WTC11 (cell line): ENCODE results near the gene TBC1D22A. TPM values are rescaled to one million over a fixed set of nuclear protein-coding genes. Genes with fewer than 3 reads are reported as not detected.

Source experiments
- ATAC-seq: fragments of 200-7000 bp; cut with Tn5 transposase; 2 replicates; pipeline ENCODE4 v1.10.0; 2021; ENCODE audit warnings: mild to moderate bottlenecking, moderate library complexity
- CTCF ChIA-PET: fragments of 300-600 bp; sonication (Branson Sonifier 250); formaldehyde crosslinking; loops from one replicate; lab custom pipeline; 2021; ENCODE audit warnings: antibody characterized with exemption; lab: Charles Lee
- POLR2A ChIA-PET: fragments of 350-600 bp; sonication (Branson Sonifier 250); formaldehyde crosslinking; loops from one replicate; lab custom pipeline; 2021; ENCODE audit warnings: antibody characterized with exemption; lab: Charles Lee
- DNase-seq: peaks from one replicate; pipeline ENCODE4 v3.0.0; 2021; ENCODE audit warnings: low spot score
- H3K27ac Mint-ChIP-seq: 2 replicates; pipeline ENCODE4 v1.8.0; 2021; ENCODE audit warnings: mixed read lengths
- H3K27me3 Mint-ChIP-seq: 2 replicates; pipeline ENCODE4 v1.8.0; 2021; ENCODE audit warnings: low read depth, mild to moderate bottlenecking, moderate library complexity, mixed read lengths
- H3K36me3 Mint-ChIP-seq: 2 replicates; pipeline ENCODE4 v1.8.0; 2021; ENCODE audit warnings: mixed read lengths
- H3K4me1 Mint-ChIP-seq: 2 replicates; pipeline ENCODE4 v1.8.0; 2022; ENCODE audit warnings: mixed read lengths
- H3K4me3 Mint-ChIP-seq: 2 replicates; pipeline ENCODE4 v1.8.0; 2021; ENCODE audit warnings: mild to moderate bottlenecking, moderate library complexity, mixed read lengths
- H3K9me3 Mint-ChIP-seq: 2 replicates; pipeline ENCODE4 v1.8.0; 2021; ENCODE audit warnings: mixed read lengths
- ESRRA ChIP-seq: sonication (generic); formaldehyde crosslinking; IDR thresholded peaks from 2 replicates; pipeline ENCODE4 v1.8.1; 2022; ENCODE audit warnings: mild to moderate bottlenecking, missing genetic modification reagents, borderline replicate concordance
- FOXJ3 ChIP-seq: sonication (generic); formaldehyde crosslinking; IDR thresholded peaks from 2 replicates; pipeline ENCODE4 v1.9.0; 2021; ENCODE audit warnings: missing genetic modification reagents, mild to moderate bottlenecking, borderline replicate concordance
- FOXK1 ChIP-seq: sonication (generic); formaldehyde crosslinking; IDR thresholded peaks from 2 replicates; pipeline ENCODE4 v1.8.0; 2022; ENCODE audit warnings: mild to moderate bottlenecking, moderate library complexity, missing genetic modification reagents
- JAZF1 ChIP-seq: fragments of 250-450 bp; sonication (Bioruptor Pico); IDR thresholded peaks from 2 replicates; pipeline ENCODE4 v1.9.0; 2021; ENCODE audit warnings: moderate library complexity, mild to moderate bottlenecking, inconsistent platforms
- PRRX2 ChIP-seq: fragments of 250-450 bp; sonication (Bioruptor Pico); IDR thresholded peaks from 2 replicates; pipeline ENCODE4 v1.8.0; 2021; ENCODE audit warnings: mild to moderate bottlenecking
- TP53 ChIP-seq: sonication (generic); formaldehyde crosslinking; IDR thresholded peaks from 2 replicates; pipeline ENCODE4 v1.8.1; 2023; ENCODE audit warnings: mild to moderate bottlenecking, missing genetic modification reagents
- ZNF121 ChIP-seq: sonication (generic); formaldehyde crosslinking; IDR thresholded peaks from 2 replicates; pipeline ENCODE4 v1.8.0; 2023; ENCODE audit warnings: missing genetic modification reagents
- total RNA-seq: library from RNA; stranded (reverse); gene quantifications from 3 replicates; pipeline ENCODE4 v1.2.3, GENCODE V29; 2021
- TF ChIP-seq, protein P1 (sequence below): sonication (generic); formaldehyde crosslinking; IDR thresholded peaks from 2 replicates; pipeline ENCODE4 v1.8.0; 2022; ENCODE audit warnings: mild to moderate bottlenecking, missing genetic modification reagents
- TF ChIP-seq, protein P2 (sequence below): fragments of 250-450 bp; sonication (Bioruptor Pico); IDR thresholded peaks from 2 replicates; pipeline ENCODE4 v1.9.0; 2021; ENCODE audit warnings: mild to moderate bottlenecking
- TF ChIP-seq, protein P3 (sequence below): sonication (generic); formaldehyde crosslinking; IDR thresholded peaks from 2 replicates; pipeline ENCODE4 v1.8.0; 2023; ENCODE audit warnings: mild to moderate bottlenecking, missing genetic modification reagents
- TF ChIP-seq, protein P4 (sequence below): sonication (generic); formaldehyde crosslinking; conservative IDR thresholded peaks from 2 replicates; pipeline ENCODE4 v1.8.1; 2023; ENCODE audit warnings: mild to moderate bottlenecking, low read depth, missing genetic modification reagents, moderate library complexity
- TF ChIP-seq, protein P5 (sequence below): sonication (generic); formaldehyde crosslinking; IDR thresholded peaks from 2 replicates; pipeline ENCODE4 v1.8.1; 2023; ENCODE audit warnings: mild to moderate bottlenecking, missing genetic modification reagents, moderate library complexity

The TBC1D22A gene
- total RNA-seq, 1 experiment from 2014 or later, result 18.1 TPM

DNA sequence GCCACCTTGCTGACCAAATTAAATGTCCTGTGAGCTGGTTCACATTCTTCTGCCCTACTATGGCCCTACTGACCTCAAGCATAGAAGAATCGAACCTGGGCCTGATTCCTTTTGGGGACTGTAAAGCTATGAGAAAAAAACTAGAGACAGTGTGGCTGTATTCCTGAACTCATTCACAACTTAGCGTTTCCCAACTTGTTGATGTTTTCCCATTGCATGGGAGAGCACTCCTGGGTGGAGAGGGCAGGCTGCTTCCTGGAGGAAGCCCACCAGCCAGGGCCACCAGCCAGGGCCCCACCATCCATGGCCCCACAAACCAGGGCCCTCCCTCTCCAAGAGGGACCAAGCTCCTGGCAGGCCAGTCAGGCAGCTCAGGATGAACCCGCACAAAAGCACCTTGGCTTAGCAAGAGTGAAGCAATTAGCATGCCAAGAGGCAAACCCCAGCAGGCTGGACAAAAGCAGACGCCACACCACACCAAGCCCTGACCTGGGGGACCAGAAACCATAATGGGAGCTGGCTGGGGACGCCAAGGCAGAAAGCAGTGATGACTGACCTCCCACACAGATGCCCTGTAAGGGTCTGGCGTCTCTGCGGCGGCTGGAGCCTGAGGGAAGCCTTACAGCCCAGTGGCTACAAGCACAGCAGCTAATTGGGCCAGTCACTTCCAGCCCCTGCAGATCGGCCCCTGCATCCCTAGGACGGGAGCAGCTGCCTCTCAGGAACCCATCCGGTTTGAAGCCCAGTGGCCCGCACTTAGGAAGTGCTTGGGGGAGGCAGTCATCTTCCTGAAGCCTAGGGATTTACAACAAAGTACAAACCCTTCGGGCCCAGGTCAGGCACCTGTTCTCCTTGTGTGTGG is 26.5 kb upstream of the TBC1D22A start (continued):
- TF ChIP-seq, protein P1, sequence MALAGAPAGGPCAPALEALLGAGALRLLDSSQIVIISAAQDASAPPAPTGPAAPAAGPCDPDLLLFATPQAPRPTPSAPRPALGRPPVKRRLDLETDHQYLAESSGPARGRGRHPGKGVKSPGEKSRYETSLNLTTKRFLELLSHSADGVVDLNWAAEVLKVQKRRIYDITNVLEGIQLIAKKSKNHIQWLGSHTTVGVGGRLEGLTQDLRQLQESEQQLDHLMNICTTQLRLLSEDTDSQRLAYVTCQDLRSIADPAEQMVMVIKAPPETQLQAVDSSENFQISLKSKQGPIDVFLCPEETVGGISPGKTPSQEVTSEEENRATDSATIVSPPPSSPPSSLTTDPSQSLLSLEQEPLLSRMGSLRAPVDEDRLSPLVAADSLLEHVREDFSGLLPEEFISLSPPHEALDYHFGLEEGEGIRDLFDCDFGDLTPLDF (CRISPR knock-in tag), result no peak

DNA sequence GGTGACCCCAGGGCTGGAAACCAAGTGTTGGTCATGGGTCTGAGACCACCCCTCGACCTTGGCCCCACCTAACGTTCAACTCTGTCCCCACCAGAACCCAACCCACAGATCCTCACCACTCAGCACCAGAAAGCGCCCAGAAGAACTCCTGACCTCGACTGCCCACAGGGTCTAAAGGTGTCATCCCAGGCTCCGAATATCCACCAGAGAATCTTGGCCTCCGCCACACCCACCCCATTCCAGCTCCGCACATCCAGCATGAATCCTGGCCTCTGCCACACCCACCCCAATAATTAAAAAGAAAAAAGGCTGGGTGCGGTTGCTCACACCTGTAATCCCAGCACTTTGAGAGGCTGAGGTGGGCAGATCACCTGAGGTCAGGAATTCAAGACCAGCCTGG is 25.7 kb upstream of the TBC1D22A start:
- no peaks in the 10 kb centered on the region; the same call in 1 of the 2 replicates for H3K27me3 Mint-ChIP-seq
- ChIA-PET CTCF (interaction anchor here (1.2 to 1.8 kb wide), 3 partner anchors 22 to 174 kb away, joined by 3 to 4 read pairs (median 4); no protein-coding TSS in a partner anchor), POLR2A (no interaction called here)
- ATAC-seq (no peak), DNase-seq (no peak)
- H3K36me3 Mint-ChIP-seq, result no peaks in the 10 kb centered on the region
- TF ChIP-seq FOXJ3 (no peak), ZNF121 (CRISPR knock-in tag) (no peak), PRRX2 (CRISPR knock-in tag) (no peak), FOXK1 (no peak), TP53 (CRISPR knock-in tag) (no peak), ESRRA (CRISPR knock-in tag) (no peak), JAZF1 (CRISPR knock-in tag) (no peak)
- TF ChIP-seq, protein P2, sequence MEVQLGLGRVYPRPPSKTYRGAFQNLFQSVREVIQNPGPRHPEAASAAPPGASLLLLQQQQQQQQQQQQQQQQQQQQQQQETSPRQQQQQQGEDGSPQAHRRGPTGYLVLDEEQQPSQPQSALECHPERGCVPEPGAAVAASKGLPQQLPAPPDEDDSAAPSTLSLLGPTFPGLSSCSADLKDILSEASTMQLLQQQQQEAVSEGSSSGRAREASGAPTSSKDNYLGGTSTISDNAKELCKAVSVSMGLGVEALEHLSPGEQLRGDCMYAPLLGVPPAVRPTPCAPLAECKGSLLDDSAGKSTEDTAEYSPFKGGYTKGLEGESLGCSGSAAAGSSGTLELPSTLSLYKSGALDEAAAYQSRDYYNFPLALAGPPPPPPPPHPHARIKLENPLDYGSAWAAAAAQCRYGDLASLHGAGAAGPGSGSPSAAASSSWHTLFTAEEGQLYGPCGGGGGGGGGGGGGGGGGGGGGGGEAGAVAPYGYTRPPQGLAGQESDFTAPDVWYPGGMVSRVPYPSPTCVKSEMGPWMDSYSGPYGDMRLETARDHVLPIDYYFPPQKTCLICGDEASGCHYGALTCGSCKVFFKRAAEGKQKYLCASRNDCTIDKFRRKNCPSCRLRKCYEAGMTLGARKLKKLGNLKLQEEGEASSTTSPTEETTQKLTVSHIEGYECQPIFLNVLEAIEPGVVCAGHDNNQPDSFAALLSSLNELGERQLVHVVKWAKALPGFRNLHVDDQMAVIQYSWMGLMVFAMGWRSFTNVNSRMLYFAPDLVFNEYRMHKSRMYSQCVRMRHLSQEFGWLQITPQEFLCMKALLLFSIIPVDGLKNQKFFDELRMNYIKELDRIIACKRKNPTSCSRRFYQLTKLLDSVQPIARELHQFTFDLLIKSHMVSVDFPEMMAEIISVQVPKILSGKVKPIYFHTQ (CRISPR knock-in tag), result no peak
- TF ChIP-seq, protein P3, sequence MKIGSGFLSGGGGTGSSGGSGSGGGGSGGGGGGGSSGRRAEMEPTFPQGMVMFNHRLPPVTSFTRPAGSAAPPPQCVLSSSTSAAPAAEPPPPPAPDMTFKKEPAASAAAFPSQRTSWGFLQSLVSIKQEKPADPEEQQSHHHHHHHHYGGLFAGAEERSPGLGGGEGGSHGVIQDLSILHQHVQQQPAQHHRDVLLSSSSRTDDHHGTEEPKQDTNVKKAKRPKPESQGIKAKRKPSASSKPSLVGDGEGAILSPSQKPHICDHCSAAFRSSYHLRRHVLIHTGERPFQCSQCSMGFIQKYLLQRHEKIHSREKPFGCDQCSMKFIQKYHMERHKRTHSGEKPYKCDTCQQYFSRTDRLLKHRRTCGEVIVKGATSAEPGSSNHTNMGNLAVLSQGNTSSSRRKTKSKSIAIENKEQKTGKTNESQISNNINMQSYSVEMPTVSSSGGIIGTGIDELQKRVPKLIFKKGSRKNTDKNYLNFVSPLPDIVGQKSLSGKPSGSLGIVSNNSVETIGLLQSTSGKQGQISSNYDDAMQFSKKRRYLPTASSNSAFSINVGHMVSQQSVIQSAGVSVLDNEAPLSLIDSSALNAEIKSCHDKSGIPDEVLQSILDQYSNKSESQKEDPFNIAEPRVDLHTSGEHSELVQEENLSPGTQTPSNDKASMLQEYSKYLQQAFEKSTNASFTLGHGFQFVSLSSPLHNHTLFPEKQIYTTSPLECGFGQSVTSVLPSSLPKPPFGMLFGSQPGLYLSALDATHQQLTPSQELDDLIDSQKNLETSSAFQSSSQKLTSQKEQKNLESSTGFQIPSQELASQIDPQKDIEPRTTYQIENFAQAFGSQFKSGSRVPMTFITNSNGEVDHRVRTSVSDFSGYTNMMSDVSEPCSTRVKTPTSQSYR (CRISPR knock-in tag), result no peak
- TF ChIP-seq, protein P4, sequence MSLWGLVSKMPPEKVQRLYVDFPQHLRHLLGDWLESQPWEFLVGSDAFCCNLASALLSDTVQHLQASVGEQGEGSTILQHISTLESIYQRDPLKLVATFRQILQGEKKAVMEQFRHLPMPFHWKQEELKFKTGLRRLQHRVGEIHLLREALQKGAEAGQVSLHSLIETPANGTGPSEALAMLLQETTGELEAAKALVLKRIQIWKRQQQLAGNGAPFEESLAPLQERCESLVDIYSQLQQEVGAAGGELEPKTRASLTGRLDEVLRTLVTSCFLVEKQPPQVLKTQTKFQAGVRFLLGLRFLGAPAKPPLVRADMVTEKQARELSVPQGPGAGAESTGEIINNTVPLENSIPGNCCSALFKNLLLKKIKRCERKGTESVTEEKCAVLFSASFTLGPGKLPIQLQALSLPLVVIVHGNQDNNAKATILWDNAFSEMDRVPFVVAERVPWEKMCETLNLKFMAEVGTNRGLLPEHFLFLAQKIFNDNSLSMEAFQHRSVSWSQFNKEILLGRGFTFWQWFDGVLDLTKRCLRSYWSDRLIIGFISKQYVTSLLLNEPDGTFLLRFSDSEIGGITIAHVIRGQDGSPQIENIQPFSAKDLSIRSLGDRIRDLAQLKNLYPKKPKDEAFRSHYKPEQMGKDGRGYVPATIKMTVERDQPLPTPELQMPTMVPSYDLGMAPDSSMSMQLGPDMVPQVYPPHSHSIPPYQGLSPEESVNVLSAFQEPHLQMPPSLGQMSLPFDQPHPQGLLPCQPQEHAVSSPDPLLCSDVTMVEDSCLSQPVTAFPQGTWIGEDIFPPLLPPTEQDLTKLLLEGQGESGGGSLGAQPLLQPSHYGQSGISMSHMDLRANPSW (CRISPR knock-in tag), result no peak
- TF ChIP-seq, protein P5, sequence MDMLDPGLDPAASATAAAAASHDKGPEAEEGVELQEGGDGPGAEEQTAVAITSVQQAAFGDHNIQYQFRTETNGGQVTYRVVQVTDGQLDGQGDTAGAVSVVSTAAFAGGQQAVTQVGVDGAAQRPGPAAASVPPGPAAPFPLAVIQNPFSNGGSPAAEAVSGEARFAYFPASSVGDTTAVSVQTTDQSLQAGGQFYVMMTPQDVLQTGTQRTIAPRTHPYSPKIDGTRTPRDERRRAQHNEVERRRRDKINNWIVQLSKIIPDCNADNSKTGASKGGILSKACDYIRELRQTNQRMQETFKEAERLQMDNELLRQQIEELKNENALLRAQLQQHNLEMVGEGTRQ (CRISPR knock-in tag), result no peak
- no peaks in the 10 kb centered on the region for H3K9me3 Mint-ChIP-seq
- H3K27ac Mint-ChIP-seq, result no peak overlapping the region
- peak overlapping the region; percentile 89 for H3K4me3 Mint-ChIP-seq
- peaks cover 37% of the 10 kb centered on the region for H3K4me1 Mint-ChIP-seq
